Common myeloid progenitor, CD34-positive (primary cell): Measurements from ENCODE around the gene WDR33.
A peak's percentile ranks its signal among the peaks of the same experiment; 100 is the strongest.

Source experiments
- CTCF ChIA-PET: fragments of 350-600 bp; sonication (Branson Sonifier 250); formaldehyde crosslinking; loops from one replicate; lab custom pipeline; 2021; ENCODE audit warnings: antibody characterized with exemption; lab: Charles Lee
- POLR2A ChIA-PET: fragments of 350-600 bp; sonication (Branson Sonifier 250); formaldehyde crosslinking; loops from one replicate; lab custom pipeline; 2021; ENCODE audit warnings: antibody characterized with exemption; lab: Charles Lee
- DNase-seq, 3 donors: peaks; one replicate each; pipeline versions ENCODE4 v3.0.0 to v3.0.0-alpha.2; 2013
- H3K27ac ChIP-seq, 2 experiments: 1 replicate in 1 of 2; 2 replicates in 1 of 2; pipeline ENCODE4 v1.7.0; 2013; ENCODE audit warnings: inconsistent platforms in 2 of 2, low read length in 2 of 2, mild to moderate bottlenecking in 2 of 2, low read depth in 1 of 2, moderate library complexity in 1 of 2; ENCODE audit not compliant: severe bottlenecking in 2 of 2, insufficient read depth in 1 of 2, poor library complexity in 1 of 2
- H3K27me3 ChIP-seq, 5 experiments: replicated peaks in 2 of 5; 1 replicate in 3 of 5; 2 replicates in 2 of 5; pipeline versions ENCODE4 v1.6.1 to v1.7.0; 2013; ENCODE audit warnings: low read length in 4 of 5, mild to moderate bottlenecking in 2 of 5, moderate library complexity in 2 of 5, inconsistent platforms in 1 of 5; ENCODE audit not compliant: insufficient read depth in 5 of 5, control insufficient read depth in 4 of 5
- H3K36me3 ChIP-seq, 4 experiments: 1 replicate in 2 of 4; 2 replicates in 2 of 4; pipeline versions ENCODE4 v1.6.1 to v1.7.0; 2013; ENCODE audit warnings: low read length in 3 of 4, control low read depth in 1 of 4, mild to moderate bottlenecking in 1 of 4; ENCODE audit not compliant: control insufficient read depth in 4 of 4, insufficient read depth in 4 of 4
- H3K4me1 ChIP-seq, 4 experiments: 1 replicate in 3 of 4; 2 replicates in 1 of 4; pipeline versions ENCODE4 v1.6.1 to v1.7.1; 2013; ENCODE audit warnings: low read length in 3 of 4, mild to moderate bottlenecking in 3 of 4, control low read depth in 1 of 4, inconsistent platforms in 1 of 4, moderate library complexity in 1 of 4; ENCODE audit not compliant: control insufficient read depth in 4 of 4, insufficient read depth in 4 of 4; ENCODE audit errors: control extremely low read depth in 1 of 4
- H3K4me3 ChIP-seq, 7 experiments: 1 replicate in 4 of 7; 2 replicates in 3 of 7; pipeline versions ENCODE4 v1.5.1 to v1.7.0; 2013; ENCODE audit warnings: mild to moderate bottlenecking in 7 of 7, low read length in 6 of 7, moderate library complexity in 6 of 7, inconsistent platforms in 2 of 7, low read depth in 2 of 7, control low read depth in 1 of 7; ENCODE audit not compliant: insufficient read depth in 4 of 7, control insufficient read depth in 1 of 7; ENCODE audit errors: extremely low read depth in 1 of 7
- H3K9me3 ChIP-seq, 5 experiments: 1 replicate in 4 of 5; 2 replicates in 1 of 5; pipeline versions ENCODE4 v1.6.1 to v1.7.1; 2013; ENCODE audit warnings: low read length in 4 of 5, mild to moderate bottlenecking in 2 of 5, inconsistent platforms in 1 of 5, low read depth in 1 of 5, moderate library complexity in 1 of 5; ENCODE audit not compliant: control insufficient read depth in 4 of 5, insufficient read depth in 2 of 5; ENCODE audit errors: control extremely low read depth in 1 of 5
- WGBS: methylation state at CpG from one replicate; pipeline ENCODE4 v1.1.5; 2013; ENCODE audit not compliant: insufficient coverage; 5-methylcytosine and 5-hydroxymethylcytosine counted together

Gene WDR33

DNA sequence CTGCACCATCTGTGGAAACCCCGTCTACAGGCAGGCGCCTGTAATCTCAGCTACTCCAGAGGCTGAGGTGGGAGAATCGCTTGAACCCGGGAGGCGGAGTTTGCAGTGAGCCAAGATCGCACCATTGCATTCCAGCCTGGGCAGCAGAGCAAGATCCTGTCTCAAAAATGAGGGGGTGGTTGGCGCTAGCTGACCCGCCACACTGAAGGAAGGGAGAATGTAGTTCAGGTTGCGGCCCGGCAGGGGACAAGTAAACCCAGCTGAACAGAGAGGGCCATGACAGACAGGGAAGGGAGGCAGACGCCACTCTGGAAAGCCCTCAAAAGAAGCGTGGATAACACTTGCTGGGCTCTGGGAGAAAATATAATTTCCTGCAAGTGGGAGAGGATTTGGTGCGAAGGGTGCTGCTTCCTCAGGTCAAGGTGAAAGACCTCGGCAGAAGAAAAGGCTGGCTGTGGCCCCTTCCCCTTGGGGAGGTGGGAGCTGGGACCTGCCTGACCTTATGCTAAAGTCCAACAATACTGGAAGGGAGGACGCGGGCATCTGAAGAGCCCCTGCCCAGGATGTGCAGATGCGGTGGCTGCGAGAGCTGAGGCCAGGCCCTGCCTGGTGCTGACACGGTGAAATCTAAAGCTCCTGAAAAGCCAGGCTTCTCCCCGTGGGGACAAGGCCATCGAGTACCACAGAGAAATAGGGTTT, 113.3 kb downstream of the WDR33 start:
- Histone ChIP-seq H3K27ac (no peak overlapping the region), H3K36me3 (peaks cover 0 to 1% (median 0%) of the 10 kb centered on the region in 4 experiments), H3K4me1 (peaks cover 4 to 19% (median 17%) of the 10 kb centered on the region in 4 experiments), H3K27me3 (no peaks in the 10 kb centered on the region), H3K9me3 (no peaks in the 10 kb centered on the region), H3K4me3 (no peak overlapping the region)
- DNase-seq, result no peak
- WGBS, result 98% methylated on average over 20 of the region's 21 CpGs
- CTCF ChIA-PET, result interaction anchor here (1.2 to 4.3 kb wide), 2 partner anchors 10 to 107 kb away, joined by 3 to 35 read pairs; no protein-coding TSS in a partner anchor
- POLR2A ChIA-PET, result no interaction called here

DNA sequence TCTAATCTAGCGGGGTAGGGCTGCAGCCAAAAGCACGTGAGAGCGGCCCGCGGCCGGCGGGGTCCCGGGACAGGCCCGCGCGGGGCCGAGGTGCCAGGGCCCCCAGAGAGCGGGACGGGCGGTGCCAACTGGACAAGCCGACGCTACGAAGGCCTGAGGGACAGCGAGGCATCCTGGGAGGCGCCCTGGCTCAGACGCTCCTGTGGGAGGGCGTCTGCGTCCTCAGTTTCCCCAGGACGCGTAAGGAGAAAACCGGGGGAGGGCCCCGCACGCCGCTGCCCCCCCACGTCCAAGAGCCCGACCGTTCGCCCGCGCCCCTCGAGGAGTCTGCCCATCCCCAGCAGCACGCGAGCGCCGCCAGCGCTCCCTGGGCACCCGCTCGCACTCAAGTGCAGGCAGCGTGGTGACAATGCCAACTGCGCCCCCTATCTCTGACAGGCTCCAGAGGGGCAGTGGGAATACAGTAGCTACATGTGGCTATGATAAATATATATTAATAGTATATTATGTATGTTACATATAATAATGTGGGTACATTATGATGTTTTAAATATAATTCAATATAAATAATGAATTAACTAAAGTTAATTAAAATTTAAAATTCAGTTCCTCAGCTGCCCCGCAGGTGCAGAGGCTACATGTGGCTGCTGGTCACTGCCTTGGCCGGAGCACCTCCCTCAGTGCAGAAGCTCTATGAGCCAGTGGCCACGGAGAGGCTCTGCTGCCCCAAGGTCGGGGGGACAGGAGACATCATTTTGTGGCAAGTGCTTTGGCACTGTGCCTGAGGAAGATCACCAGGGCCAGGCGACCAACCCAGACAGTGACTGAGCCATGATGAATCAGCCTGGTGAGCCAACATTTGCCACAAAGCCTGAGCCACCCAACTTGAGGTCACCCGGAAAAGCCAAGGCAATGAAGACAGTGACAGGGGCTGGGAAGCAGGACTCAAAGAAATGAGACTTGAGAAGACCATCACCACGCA, 115.2 kb downstream of the WDR33 start:
- no peak overlapping the region for H3K27ac ChIP-seq
- ChIA-PET CTCF (interaction anchor here (0.7 to 4.3 kb wide), 8 partner anchors 8 to 280 kb away, joined by 3 to 35 read pairs (median 4); partner anchors contain the start of gene LIMS2), POLR2A (no interaction called here)
- WGBS, result 19% methylated on average over 44 of the region's 52 CpGs
- H3K9me3 ChIP-seq, result peaks cover 0 to 10% (median 8%) of the 10 kb centered on the region in 5 experiments
- peak; percentile 81 to 89 (median 83) for DNase-seq
- H3K4me3 ChIP-seq, result peak overlapping the region in 3 of 7 experiments; percentile 4 to 38 (median 8)
- no peaks in the 10 kb centered on the region for H3K36me3 ChIP-seq
- H3K4me1 ChIP-seq, result peaks cover 2 to 10% (median 7%) of the 10 kb centered on the region in 4 experiments
- H3K27me3 ChIP-seq, result no peaks in the 10 kb centered on the region

- Histone ChIP-seq H3K27ac (no peak overlapping the region), H3K9me3 (peaks cover 0 to 17% (median 14%) of the 10 kb centered on the region in 5 experiments), H3K4me3 (no peak overlapping the region), H3K27me3 (no peaks in the 10 kb centered on the region), H3K36me3 (no peaks in the 10 kb centered on the region), H3K4me1 (peaks cover 0 to 3% (median 2%) of the 10 kb centered on the region in 4 experiments)
- no peak for DNase-seq
- WGBS, result 94% methylated on average over 3 of the region's 9 CpGs
- ChIA-PET POLR2A (no interaction called here), CTCF (interaction anchor here (0.7 to 4.3 kb wide), 3 partner anchors 19 to 104 kb away, joined by 3 to 35 read pairs (median 19); partner anchors contain the start of gene LIMS2)
Observed at GRCh38 chr2:127694986-127695385, 116.0 kb downstream of the WDR33 start.

DNA sequence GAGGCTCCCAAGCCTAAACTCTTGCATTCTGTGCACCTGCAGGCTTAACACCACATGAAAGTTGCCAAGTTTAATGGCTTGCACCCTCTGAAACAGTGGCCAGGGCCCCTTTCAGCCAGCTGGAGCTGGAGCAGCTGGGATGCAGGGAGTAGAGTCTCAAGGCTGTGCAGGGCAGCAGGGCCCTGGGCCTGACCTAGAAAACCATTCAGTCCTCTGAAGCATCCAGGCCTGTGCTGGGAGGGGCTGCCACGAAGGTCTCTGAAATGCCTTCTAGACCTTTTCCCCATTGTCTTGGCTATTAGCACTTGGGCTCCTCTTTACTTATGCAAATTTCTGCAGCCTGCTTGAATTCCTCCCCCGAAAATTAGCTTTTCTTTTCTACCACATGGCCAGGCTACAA, 120.3 kb downstream of the WDR33 start:
- ChIA-PET CTCF (no interaction called here), POLR2A (no interaction called here)
- no peaks in the 10 kb centered on the region for H3K36me3 ChIP-seq
- no peaks in the 10 kb centered on the region for H3K27me3 ChIP-seq
- DNase-seq, result no peak
- peaks cover 0 to 28% (median 14%) of the 10 kb centered on the region in 5 experiments for H3K9me3 ChIP-seq
- H3K27ac ChIP-seq, result no peak overlapping the region
- peaks cover 0 to 3% (median 2%) of the 10 kb centered on the region in 4 experiments for H3K4me1 ChIP-seq
- H3K4me3 ChIP-seq, result no peak overlapping the region
- 100% methylated on average over 1 of the region's 2 CpGs for WGBS

DNA sequence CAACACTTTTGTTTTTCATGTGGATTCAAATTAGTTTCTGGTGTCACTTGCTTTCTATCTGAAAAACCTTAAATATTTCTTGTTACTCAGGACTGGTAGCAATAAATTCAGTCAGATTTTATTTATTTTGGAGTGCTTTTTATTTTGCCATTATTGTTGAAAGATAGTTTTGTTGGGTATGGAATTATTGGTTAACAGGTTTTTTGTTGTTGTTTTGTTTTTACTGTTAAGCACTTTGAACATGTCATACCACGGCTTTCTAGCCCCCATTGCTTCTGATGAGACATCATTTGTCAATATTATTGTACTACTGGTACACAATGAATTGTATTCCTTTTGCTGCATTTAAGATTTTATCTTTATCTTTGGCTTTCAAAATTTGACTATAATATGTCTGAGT, 122.6 kb downstream of the WDR33 start:
- CTCF ChIA-PET, result interaction anchor here (0.7 kb wide), 1 partner anchor 50 kb away, joined by 3 read pairs; no protein-coding TSS in a partner anchor
- DNase-seq, result no peak
- WGBS, result no CpG with 5 or more reads among the region's 1 CpG

GRCh38 chr2:127685410-127686080, 125.4 kb downstream of the WDR33 start:
- POLR2A ChIA-PET, result no interaction called here
- no peak for DNase-seq
- H3K36me3 ChIP-seq, result no peaks in the 10 kb centered on the region
- WGBS, result 90% methylated on average over 8 of the region's 8 CpGs
- H3K4me1 ChIP-seq, result peaks cover 0 to 4% (median 1%) of the 10 kb centered on the region in 4 experiments
- no peak overlapping the region for H3K27ac ChIP-seq
- CTCF ChIA-PET, result no interaction called here
- H3K4me3 ChIP-seq, result no peak overlapping the region
- peaks cover 0 to 16% (median 5%) of the 10 kb centered on the region in 5 experiments for H3K9me3 ChIP-seq
- H3K27me3 ChIP-seq, result no peaks in the 10 kb centered on the region

More for the DNA sequence above, 122.6 kb downstream of the WDR33 start:
- no peaks in the 10 kb centered on the region for H3K27me3 ChIP-seq
- H3K4me1 ChIP-seq, result no peaks in the 10 kb centered on the region
- H3K4me3 ChIP-seq, result no peak overlapping the region
- H3K9me3 ChIP-seq, result peaks cover 0 to 28% (median 14%) of the 10 kb centered on the region in 5 experiments
- no peaks in the 10 kb centered on the region for H3K36me3 ChIP-seq
- H3K27ac ChIP-seq, result no peak overlapping the region
- POLR2A ChIA-PET, result no interaction called here
